ENCODE measurements around the gene CBLB. TPM values are rescaled to one million over a fixed set of nuclear protein-coding genes. Genes with fewer than 3 reads are reported as not detected.

CBLB gene
- total and polyA plus RNA-seq, 9 of the 15 experiments (the other 6 are each of a cell fraction or from before 2014, with no cell fraction given) = 1.8 to 8.1 (median 5.3) TPM

GRCh38 chr3:105863608-105864007 lies 5.2 kb downstream of the CBLB start:
- CTCF ChIA-PET (ENCODE audit: low intra/inter-chr PET ratio) = no interaction called here
- POLR2A ChIA-PET = no interaction called here
- ATAC-seq = no peak
- Histone ChIP-seq H3K4me2 (ENCODE audit: insufficient read depth, low read length) (no peak overlapping the region), H3K9ac (ENCODE audit: insufficient read depth in 1 of 2, low read depth in 2 of 2, low read length in 2 of 2) (no peak overlapping the region), H3K4me1 (replicated peaks in 1 of 2; ENCODE audit: control insufficient read depth in 2 of 2, insufficient read depth in 2 of 2, low read length in 2 of 2) (peaks cover 0 to 6% of the 10 kb centered on the region in 2 experiments; a peak in 2 of 5 replicates), H3K4me3 (no peak overlapping the region), H3K36me3 (ENCODE audit: control insufficient read depth, insufficient read depth, low read length) (peaks cover 5% of the 10 kb centered on the region; the same call in 2 of the 3 replicates), H3K27ac (ENCODE audit: extremely low read depth, low read depth, low read length) (no peak overlapping the region), H3K9me1 (ENCODE audit: control insufficient read depth, insufficient read depth, low read length) (no peaks in the 10 kb centered on the region), H3K79me2 (ENCODE audit: control insufficient read depth, insufficient read depth, low read length) (peaks cover 11% of the 10 kb centered on the region), H3K9me3 (replicated peaks; ENCODE audit: control insufficient read depth, insufficient read depth, low read depth, low read length) (no peaks in the 10 kb centered on the region), H2AFZ (ENCODE audit: low read depth, low read length) (no peak overlapping the region), H4K20me1 (replicated peaks; ENCODE audit: control insufficient read depth, insufficient read depth, low read length) (no peaks in the 10 kb centered on the region), H3K27me3 (ENCODE audit: control insufficient read depth in 2 of 2, insufficient read depth in 2 of 2, low read length in 2 of 2) (no peaks in the 10 kb centered on the region)
- no peak for FAIRE-seq
- in situ Hi-C loops (cut with MboI) = no loop called here
- BruUV-seq (replicated peaks) = no TSS peak
- DNase-seq (ENCODE audit: extremely low read depth in 1 of 4, low spot score in 3 of 4) = no peak
- TF ChIP-seq CREM (IDR thresholded peaks at IDR 0.05; ENCODE audit: low read depth) = no peak
- TF ChIP-seq ZNF699 (CRISPR knock-in tag; IDR thresholded peaks at IDR 0.05; ENCODE audit: insufficient replicate concordance) = no peak
- TF ChIP-seq HMG20A (CRISPR knock-in tag; conservative IDR thresholded peaks at IDR 0.05) = no peak
- TF ChIP-seq PHF21A (IDR thresholded peaks at IDR 0.05; ENCODE audit: borderline replicate concordance, low read depth) = no peak
- TF ChIP-seq ZNF134 (CRISPR knock-in tag; conservative IDR thresholded peaks at IDR 0.05) = no peak
- no peak for TF ChIP-seq RFX5 (IDR thresholded peaks at IDR 0.05; ENCODE audit: low read depth, low read length)
- intact Hi-C loops (cut with micrococcal nuclease) = no loop called here
- 86% methylated on average over 1 of the region's 1 CpG for WGBS (ENCODE audit: insufficient coverage, low coverage, missing lambda C conversion rate)

- no TSS peak for BruUV-seq (replicated peaks)
- Histone ChIP-seq H4K20me1 (replicated peaks; ENCODE audit: control insufficient read depth, insufficient read depth, low read length) (no peaks in the 10 kb centered on the region), H3K4me3 (no peak overlapping the region), H3K4me2 (ENCODE audit: insufficient read depth, low read length) (no peak overlapping the region), H3K27me3 (ENCODE audit: control insufficient read depth in 2 of 2, insufficient read depth in 2 of 2, low read length in 2 of 2) (no peaks in the 10 kb centered on the region), H3K9ac (ENCODE audit: insufficient read depth in 1 of 2, low read depth in 2 of 2, low read length in 2 of 2) (no peak overlapping the region), H3K9me1 (ENCODE audit: control insufficient read depth, insufficient read depth, low read length) (no peaks in the 10 kb centered on the region), H3K9me3 (replicated peaks; ENCODE audit: control insufficient read depth, insufficient read depth, low read depth, low read length) (no peaks in the 10 kb centered on the region), H3K79me2 (ENCODE audit: control insufficient read depth, insufficient read depth, low read length) (no peaks in the 10 kb centered on the region), H3K27ac (ENCODE audit: extremely low read depth, low read depth, low read length) (no peak overlapping the region), H3K36me3 (ENCODE audit: control insufficient read depth, insufficient read depth, low read length) (peaks cover 5% of the 10 kb centered on the region; the same call in 2 of the 3 replicates), H2AFZ (ENCODE audit: low read depth, low read length) (no peak overlapping the region), H3K4me1 (replicated peaks in 1 of 2; ENCODE audit: control insufficient read depth in 2 of 2, insufficient read depth in 2 of 2, low read length in 2 of 2) (no peaks in the 10 kb centered on the region; a peak in 1 of 5 replicates)
- intact Hi-C loops (cut with micrococcal nuclease) (no loop called here), in situ Hi-C loops (cut with MboI) (no loop called here)
- DNase-seq (ENCODE audit: extremely low read depth in 1 of 4, low spot score in 3 of 4) (no peak), ATAC-seq (no peak), FAIRE-seq (no peak)
- CTCF ChIA-PET (ENCODE audit: low intra/inter-chr PET ratio) = no interaction called here
- TF ChIP-seq SPI1 (IDR thresholded peaks at IDR 0.05; ENCODE audit: borderline replicate concordance, low read depth, low read length) (peak; percentile 80), FOXK2 (conservative IDR thresholded peaks at IDR 0.05 in 1 of 2, IDR thresholded peaks at IDR 0.05 in 1 of 2; ENCODE audit: low read depth in 2 of 2) (no peak), DPF2 (IDR thresholded peaks at IDR 0.05) (no peak), FOXA3 (CRISPR knock-in tag; conservative IDR thresholded peaks at IDR 0.05 in 1 of 2, IDR thresholded peaks at IDR 0.05 in 1 of 2) (no peak), ZBTB33 (CRISPR knock-in tag; IDR thresholded peaks at IDR 0.05) (no peak), ELF4 (CRISPR knock-in tag; IDR thresholded peaks at IDR 0.05) (no peak), THRA (IDR thresholded peaks at IDR 0.05) (no peak), SAP30 (IDR thresholded peaks at IDR 0.05; ENCODE audit: borderline replicate concordance, insufficient read depth, low read depth, low read length, poor library complexity, severe bottlenecking) (no peak)
- POLR2A ChIA-PET = no interaction called here
- 67% methylated on average over 1 of the region's 3 CpGs for WGBS (ENCODE audit: insufficient coverage, low coverage, missing lambda C conversion rate)
These were observed 6.6 kb downstream of the CBLB start for GRCh38 chr3:105862217-105862616.

Measured in K562 (cell line).